HCEC 1CT (cell line): ENCODE measurements around the gene SFT2D1.

Experiments
- DNase-seq: peaks from one replicate; pipeline ENCODE4 v3.0.0-alpha.2; 2017

Gene SFT2D1

GRCh38 chr6:166331503-166332415, 10.6 kb downstream of the SFT2D1 start:
- no peak for DNase-seq

DNA sequence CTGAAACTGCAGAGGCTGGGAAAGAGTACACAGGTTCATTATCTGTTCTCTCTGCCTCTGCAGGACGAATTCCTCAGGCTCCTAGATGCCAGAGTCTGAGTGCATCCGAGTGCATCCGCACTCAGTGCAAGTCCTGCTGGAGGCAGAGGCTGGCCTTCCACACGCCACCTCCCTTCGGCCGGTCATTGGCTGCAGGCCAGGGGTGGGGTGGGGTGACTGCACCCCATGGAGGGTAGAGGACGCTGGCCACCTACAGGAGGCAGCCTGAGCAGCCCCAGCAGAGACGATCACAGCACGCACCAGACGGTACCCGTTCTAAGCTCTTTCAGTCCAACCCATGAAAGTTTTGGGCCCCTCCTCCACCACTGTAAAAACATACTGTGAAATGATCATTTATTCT, 11.7 kb downstream of the SFT2D1 start:
- peak; percentile 31 for DNase-seq

- no peak for DNase-seq
Measured at GRCh38 chr6:166325383-166326042, 16.8 kb downstream of the SFT2D1 start.

DNA sequence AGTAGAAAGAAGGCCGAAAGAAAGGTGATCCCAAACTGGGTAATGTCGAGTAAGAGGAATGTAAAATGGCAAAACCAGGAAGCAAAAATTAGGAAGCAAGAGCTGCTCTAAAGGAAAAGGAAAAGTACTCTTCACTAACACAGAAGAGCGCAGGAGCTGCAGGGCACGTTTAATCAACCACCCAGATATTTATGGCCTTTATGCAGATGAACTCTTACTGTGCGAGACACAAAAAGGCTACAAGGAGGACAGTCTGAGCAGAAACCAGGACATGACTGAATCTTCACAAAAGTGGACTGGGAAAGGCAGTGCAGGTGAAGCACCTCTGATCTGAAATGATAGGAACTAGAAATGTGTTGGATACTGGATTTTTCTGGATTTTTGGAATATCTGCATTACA, 18.9 kb downstream of the SFT2D1 start:
- DNase-seq = no peak

- DNase-seq = no peak
Measured at GRCh38 chr6:166318649-166319600, 23.4 kb downstream of the SFT2D1 start.

DNA sequence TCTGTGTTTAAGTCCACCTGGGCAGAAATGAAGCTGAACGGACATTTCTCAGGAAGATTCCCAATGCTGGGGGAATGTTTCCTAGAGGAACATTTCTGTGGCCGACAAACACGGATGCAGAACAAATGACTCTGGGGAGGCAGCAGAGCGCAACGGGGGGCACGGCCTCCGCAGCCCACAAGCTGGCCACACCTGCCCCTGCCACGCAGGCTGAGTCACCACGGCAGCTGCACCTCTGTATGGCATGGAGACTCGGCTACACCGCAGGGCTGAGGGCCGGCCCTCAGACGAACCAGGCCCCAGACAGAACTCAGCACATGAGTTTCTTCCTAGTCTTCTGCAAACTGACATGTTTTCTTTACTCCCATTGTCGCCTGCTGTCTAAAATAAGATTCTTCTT, 24.1 kb downstream of the SFT2D1 start:
- DNase-seq = no peak

DNA sequence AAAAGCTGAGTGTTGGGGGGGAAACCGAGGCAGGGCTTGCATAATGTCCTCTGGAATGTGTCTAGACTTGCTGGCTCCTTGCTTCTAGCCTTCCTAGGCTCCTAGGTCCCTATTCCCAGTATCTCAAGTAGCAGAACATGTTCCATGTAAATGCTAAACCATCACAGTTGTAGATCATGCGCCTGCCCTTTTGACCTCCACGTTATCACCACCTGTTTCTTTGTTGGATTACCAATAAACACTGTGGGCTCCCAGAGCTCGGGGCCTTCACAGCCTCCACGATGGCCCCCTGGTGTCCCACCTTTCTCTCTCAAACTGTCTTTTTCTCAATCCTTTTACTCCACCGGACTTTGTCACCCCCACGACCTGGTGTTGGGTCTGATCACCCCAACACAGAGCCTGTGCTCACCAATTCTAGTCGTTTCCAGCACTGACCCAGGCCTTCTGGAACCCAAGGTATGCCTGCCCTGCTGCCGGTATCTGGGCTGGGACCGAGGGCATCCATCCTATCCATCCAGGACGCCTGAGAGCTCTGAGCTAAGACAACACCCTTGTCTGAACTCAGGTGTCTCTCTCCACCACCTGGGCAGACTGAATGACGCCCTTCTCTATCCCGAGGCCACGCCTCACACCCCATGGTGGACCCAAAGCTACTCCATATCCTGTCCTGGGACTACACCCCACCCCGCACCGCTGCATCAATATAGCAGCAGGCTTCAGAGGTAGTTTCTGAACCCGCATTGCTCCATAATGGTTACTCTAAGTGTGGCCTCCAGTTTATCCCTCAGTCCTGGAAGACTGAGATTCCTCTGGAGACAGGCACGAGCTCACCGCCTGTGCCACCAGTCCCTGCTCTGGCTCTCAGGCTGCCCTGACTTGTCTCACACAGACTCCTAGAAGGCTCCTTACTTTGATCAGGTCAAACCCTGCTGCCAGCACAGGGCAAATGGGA, 24.8 kb downstream of the SFT2D1 start:
- no peak for DNase-seq

DNA sequence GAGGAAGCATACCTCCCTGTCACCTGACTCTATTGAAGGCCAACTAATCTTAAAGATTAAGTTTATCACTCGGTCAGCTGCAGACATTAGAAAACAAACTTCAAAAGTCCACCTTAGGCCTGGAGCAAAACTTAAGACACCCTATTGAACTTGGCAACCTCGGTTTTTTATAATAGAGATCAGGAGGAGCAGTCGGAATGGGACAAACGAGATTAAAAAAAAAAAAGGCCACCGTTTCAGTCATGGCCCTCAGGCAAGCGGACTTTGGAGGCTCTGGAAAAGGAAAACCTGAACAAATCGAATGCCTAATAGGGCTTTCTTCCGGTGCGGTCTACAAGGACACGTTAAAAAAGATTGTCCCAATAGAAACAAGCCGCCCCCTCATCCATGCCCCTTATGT, 26.9 kb downstream of the SFT2D1 start:
- DNase-seq = no peak

DNA sequence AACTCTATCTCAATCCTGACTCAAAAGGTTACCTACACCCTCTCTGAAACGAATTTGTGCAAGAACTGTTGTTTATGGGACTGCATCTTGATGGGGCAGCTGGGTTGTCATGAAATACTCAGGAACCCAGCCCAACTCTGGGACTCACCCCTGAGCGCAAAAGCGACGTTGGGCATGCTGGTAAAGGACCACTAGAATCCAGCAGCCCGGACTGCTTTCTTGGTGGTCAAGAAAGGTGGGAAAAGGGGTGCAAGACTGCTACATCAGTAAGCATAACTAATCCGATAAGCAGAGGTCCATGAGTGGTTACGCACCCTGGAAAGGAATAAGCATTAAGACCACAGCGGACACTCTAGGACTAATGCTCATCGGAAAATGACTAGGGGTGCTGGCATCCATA, 27.9 kb downstream of the SFT2D1 start:
- DNase-seq = no peak

GRCh38 chr6:166313255-166314070, 28.9 kb downstream of the SFT2D1 start:
- DNase-seq = peak; percentile 60

GRCh38 chr6:166312832-166313231, 29.5 kb downstream of the SFT2D1 start:
- no peak for DNase-seq

DNA sequence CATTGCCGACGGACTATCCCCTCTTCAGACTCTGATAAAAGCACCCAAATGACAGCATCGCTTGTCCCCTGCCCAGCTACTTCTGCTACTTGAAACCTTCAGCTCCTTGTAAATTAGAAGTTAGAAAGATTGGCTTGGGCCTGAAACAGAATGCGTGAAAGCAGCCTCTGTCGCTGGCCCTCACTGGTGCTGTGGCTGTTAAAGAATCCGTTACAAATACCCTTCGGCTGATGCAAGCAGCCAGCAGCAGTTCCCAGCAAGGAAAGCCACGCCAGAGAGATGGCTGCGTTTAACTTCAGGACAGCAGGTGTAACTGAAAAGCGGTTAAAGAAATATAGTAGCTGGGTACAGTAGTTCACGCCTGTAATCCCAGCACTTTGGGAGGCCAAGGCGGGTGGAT, 31.7 kb downstream of the SFT2D1 start:
- no peak for DNase-seq

- DNase-seq = no peak
Measured at GRCh38 chr6:166309977-166310376, 32.4 kb downstream of the SFT2D1 start.

DNA sequence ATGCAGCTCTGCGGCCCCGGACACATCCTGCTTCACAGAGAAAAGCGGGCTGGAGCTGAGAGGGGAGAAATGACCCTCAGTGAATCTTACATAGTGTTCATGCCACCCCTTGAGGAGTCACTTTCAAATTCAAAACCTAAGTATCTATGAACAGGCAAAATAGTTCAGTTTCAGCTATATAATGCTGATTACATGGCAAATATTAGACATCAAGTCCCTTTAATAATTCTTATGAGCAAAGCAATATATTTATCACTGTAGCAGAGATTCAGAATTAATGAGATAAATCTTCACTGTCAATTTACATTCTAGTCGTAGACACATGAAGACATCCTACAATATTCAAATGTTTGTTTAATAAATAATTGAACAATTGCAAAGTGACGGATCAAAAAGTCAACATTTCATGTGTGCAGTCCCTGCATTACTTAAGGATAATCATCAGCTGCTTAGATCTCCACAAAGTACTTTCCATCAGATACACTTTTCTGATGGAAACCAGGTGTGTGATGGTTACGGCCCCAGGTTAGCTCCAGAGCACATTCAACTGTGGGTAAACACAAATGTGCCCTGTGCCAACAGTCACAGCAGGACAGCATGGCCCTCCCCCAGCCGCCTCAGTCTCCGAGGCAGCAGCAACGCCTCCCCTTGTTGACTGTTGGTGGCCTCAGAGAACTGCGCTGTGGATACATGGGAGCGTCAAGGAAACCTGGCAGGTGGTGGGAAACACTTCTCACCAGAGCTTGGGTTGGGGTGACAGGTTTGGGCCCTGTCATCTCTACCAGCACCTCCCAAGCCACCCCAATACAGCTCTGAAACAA, 33.4 kb downstream of the SFT2D1 start:
- DNase-seq = no peak

GRCh38 chr6:166308033-166308768, 34.1 kb downstream of the SFT2D1 start, which contains the start of gene PRR18:
PRR18 (minus strand) TSS chr6:166308392; CDS start chr6:166308142, 250 bp downstream.
- no peak for DNase-seq

DNA sequence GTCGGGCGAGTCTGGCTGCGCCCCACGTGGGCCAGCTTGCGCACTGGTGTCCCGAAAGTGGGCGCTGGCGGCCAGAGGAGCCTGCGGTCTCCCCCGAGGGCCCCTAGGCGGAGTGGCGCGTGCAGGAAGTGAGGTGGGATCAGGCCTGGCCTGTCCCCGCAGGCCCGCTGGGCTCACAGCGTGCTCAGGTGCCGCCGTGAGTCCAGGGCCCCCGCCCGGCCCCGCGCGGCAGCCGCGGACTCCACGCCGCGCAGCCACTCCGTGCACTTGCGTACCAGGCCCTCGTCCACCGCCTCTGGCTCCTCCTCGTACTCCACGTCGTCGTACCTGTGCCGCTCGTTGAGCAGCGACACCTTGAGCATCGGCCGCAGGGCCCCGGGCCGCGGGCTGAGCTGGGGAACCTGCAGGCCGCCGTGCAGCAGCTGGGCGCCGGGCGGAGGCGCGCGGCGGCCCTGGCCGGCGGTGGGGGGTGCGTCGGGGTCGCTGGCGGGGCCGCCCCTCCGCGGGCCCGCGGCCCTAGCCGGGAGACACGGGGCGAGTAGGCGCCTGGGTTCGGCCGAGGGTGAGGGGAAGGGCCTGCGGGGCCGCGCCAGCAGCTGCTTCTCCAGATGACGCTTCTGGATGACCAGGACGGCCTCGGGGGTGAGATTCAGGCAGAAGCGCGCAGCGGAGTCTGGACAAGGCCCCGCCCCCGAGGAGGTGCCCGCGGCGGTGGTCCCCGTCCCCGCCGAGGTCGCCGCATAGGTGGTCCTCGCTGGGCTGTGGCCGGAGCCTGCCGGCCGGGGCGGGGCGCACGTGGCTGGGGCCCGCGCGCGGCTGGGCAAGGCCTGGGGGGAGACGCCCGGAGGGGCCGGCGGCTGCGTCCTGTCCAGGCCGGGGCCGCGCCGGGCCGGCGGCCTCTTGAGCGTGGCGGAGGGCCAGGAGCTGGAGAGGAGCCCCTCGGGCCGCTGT, 35.0 kb downstream of the SFT2D1 start:
- no peak for DNase-seq

DNA sequence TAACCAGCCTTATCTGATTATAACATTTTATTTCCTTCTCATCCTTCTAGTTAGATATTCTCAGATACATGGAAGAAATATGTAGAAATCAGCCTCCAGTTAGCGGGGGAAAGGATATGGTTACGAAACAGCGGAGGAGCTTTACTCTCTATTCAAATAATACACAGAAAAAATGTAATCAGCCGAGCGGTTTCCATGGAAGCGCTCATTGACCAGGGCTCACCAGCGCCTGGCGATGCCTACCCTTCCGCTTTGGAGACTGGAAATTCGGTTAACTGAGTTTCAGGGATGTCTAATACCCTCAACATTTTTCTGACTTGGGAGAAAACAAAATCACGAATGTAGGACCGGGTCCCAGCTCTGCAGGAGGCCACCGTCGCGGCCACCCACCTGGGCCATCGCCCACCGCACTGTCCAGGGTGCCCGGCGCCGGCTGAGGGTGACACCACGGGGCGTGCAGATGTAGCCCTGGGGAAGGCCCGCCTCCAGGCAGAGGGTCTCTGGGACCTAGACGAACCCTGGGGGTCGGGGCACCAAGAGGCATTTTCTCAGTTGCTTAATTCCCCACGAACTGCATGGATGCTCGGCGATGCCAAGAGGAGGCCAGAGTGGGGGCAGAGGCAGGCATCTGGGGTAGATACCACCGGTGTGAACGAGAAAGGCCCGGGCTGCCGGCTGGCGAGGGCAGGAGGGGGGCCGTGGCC, 35.8 kb downstream of the SFT2D1 start:
- no peak for DNase-seq
